HFFc6 (cell line): ENCODE measurements around the gene PTGES. TPM values are rescaled to one million over a fixed set of nuclear protein-coding genes. Genes with fewer than 3 reads are reported as not detected.
"Not testable (repeated sequence)": the region's sequence is repeated elsewhere in the genome, so short reads cannot be mapped to it uniquely, and the experiment has no call there.

ENCODE experiments used
- DNase-seq: peaks from one replicate; pipeline ENCODE4 v3.0.0-alpha.2; 2018
- H3K27ac Mint-ChIP-seq: 2 replicates; pipeline ENCODE4 v1.8.0; 2020; ENCODE audit warnings: mild to moderate bottlenecking, mixed read lengths
- H3K27me3 Mint-ChIP-seq: 2 replicates; pipeline ENCODE4 v1.8.0; 2021; ENCODE audit warnings: mild to moderate bottlenecking, moderate library complexity, mixed read lengths; ENCODE audit not compliant: insufficient read depth
- H3K36me3 Mint-ChIP-seq: 2 replicates; pipeline ENCODE4 v1.8.0; 2021; ENCODE audit warnings: low read depth, mixed read lengths
- H3K4me1 Mint-ChIP-seq: 2 replicates; pipeline ENCODE4 v1.8.0; 2020; ENCODE audit warnings: low read depth, mixed read lengths
- H3K4me3 Mint-ChIP-seq: 2 replicates; pipeline ENCODE4 v1.8.0; 2020; ENCODE audit warnings: mild to moderate bottlenecking, moderate library complexity, mixed read lengths
- H3K9me3 Mint-ChIP-seq: 2 replicates; pipeline ENCODE4 v1.8.0; 2020; ENCODE audit warnings: mild to moderate bottlenecking, mixed read lengths
- CTCF ChIP-seq: fragments of 200-600 bp; sonication (generic); IDR thresholded peaks from 2 replicates; pipeline ENCODE4 v1.5.0; 2021; ENCODE audit warnings: antibody characterized with exemption, mild to moderate bottlenecking
- total RNA-seq, 6 experiments: library from RNA; stranded (reverse); fragmentation: NEBNext Ultra II Directional; extraction: Animal tissue kit (Norgen Biotek cat#: 25700); gene quantifications; 2 replicates in 1 of 6; 3 replicates in 5 of 6; pipeline ENCODE4 v1.2.3, GENCODE V29; 2021

Gene PTGES
- total RNA-seq, 6 experiments from 2014 or later = 11.3 to 29.6 (median 26.0) TPM

- no peak overlapping the region for H3K4me3 Mint-ChIP-seq
- no peaks in the 10 kb centered on the region for H3K36me3 Mint-ChIP-seq
- peaks cover 1% of the 10 kb centered on the region; the same call in 1 of the 2 replicates for H3K27me3 Mint-ChIP-seq
- DNase-seq = no peak
- TF ChIP-seq CTCF = no peak
- peaks cover 41% of the 10 kb centered on the region for H3K4me1 Mint-ChIP-seq
- H3K27ac Mint-ChIP-seq = no peak overlapping the region
- H3K9me3 Mint-ChIP-seq = no peaks in the 10 kb centered on the region
Measured at GRCh38 chr9:129779560-129780190, 26.8 kb upstream of the PTGES start.

DNA sequence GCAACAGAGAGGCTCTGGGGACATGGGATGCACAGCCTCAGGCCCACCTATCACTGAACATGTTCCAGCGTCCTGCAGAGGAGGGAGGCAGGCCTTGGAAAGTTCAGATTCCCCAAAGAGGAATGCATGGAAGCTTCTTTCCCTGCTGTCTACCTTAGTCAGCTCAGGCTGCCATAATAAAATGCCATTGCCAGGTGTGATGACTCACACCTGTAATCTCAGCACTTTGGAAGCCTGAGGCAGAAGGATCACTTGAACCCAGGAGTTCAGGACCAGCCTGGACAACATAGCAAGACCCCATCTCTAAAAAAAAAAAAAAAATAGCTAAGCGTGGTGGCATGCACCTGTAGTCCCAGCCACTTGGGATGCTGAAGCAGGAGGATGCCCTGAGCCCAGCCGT, 25.6 kb upstream of the PTGES start:
- Mint-ChIP-seq H3K4me3 (no peak overlapping the region), H3K36me3 (no peaks in the 10 kb centered on the region), H3K27ac (no peak overlapping the region), H3K4me1 (peaks cover 45% of the 10 kb centered on the region), H3K9me3 (no peaks in the 10 kb centered on the region), H3K27me3 (peaks cover 1% of the 10 kb centered on the region; the same call in 1 of the 2 replicates)
- no peak for TF ChIP-seq CTCF
- no peak for DNase-seq

GRCh38 chr9:129777769-129778130, 24.9 kb upstream of the PTGES start:
- DNase-seq = no peak
- TF ChIP-seq CTCF = no peak
- no peaks in the 10 kb centered on the region for H3K36me3 Mint-ChIP-seq
- peak overlapping the region; percentile 80 for H3K27ac Mint-ChIP-seq
- H3K9me3 Mint-ChIP-seq = no peaks in the 10 kb centered on the region
- H3K27me3 Mint-ChIP-seq = peaks cover 1% of the 10 kb centered on the region; the same call in 1 of the 2 replicates
- peaks cover 48% of the 10 kb centered on the region for H3K4me1 Mint-ChIP-seq
- H3K4me3 Mint-ChIP-seq = peak overlapping the region; percentile 63

DNA sequence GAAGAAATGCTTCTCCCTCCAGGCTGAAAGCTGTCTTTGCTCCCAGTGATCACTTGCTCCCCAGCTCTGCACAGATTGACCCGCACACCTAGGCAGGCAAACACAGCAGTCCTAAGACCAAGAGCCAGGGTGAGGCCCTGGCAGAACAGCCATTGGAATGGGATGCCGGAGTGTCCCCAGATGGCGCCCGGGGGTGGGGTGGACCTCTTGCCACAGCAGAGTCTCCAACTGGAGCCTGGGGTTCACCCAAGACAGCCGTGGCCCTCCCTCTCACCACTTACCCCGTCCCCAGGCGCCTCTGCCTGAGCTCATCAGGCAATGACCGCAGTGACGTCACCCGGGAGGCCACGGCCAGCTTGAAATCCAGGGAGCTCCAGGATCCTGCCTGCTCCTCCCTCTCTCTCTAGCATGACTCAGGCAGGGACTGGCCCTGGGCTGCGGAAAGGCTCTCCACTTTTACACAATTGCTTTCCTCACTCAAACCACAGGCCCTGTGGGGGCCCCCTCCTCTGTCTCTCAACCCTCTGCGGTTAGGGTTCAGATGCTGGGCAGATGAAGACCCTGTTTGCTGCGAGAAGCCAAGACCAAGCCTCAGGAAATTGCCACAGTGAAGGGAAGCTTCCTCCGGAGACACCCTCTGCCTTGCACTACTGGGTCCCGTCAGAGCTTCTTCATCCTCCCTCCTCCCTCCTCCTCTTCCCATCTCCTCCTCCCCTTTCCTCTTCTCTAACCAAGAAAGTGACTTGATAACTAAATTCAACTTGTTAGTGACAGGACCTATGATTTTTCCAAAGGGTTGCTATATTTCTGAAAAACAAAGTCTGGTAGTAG, 24.3 kb upstream of the PTGES start:
- no peak for TF ChIP-seq CTCF
- H3K9me3 Mint-ChIP-seq = no peaks in the 10 kb centered on the region
- peaks cover 45% of the 10 kb centered on the region for H3K4me1 Mint-ChIP-seq
- H3K4me3 Mint-ChIP-seq = peak overlapping the region; percentile 63
- DNase-seq = peak; percentile 98
- H3K27me3 Mint-ChIP-seq = peaks cover 1% of the 10 kb centered on the region; the same call in 1 of the 2 replicates
- H3K27ac Mint-ChIP-seq = peak overlapping the region; percentile 80
- no peaks in the 10 kb centered on the region for H3K36me3 Mint-ChIP-seq

DNA sequence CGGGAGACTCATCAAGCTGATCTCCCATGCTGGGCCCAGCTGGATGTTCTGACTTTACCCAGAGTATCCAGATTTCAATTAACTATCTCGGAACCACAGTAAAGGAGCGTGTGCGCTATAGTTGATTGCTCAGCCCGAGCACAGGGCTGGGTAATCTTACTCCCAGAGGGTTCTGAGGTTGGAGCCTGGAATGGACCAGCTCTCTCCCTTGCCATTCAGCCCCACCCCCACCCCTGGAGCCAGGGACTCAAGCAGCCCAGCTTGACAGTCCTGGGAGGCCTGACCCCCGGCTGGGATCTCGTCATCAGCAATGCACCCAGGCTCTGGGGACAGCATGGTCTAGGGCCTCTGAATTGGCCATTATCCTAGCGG, 23.7 kb upstream of the PTGES start:
- Mint-ChIP-seq H3K27ac (peak overlapping the region; percentile 80), H3K9me3 (no peaks in the 10 kb centered on the region), H3K4me1 (peaks cover 40% of the 10 kb centered on the region), H3K36me3 (no peaks in the 10 kb centered on the region), H3K4me3 (peak overlapping the region; percentile 63), H3K27me3 (peaks cover 1% of the 10 kb centered on the region; the same call in 1 of the 2 replicates)
- no peak for TF ChIP-seq CTCF
- DNase-seq = peak; percentile 21

DNA sequence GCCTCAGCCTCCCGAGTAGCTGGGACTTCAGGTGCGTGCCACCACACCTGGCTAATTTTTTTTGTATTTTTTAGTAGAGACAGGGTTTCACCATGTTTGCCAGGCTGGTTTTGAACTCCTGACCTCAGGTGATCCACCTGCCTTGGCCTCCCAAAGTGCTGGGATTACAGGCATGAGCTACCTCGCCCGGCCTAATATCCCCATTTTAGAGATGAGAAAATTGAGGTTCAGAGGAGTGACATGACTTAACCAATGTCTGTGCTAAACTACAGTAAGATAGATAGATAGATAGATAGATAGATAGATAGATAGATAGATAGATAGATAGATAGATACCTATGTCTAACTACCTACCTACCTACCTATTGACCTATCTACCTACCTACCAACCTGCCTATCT, 23.3 kb upstream of the PTGES start:
- H3K4me3 Mint-ChIP-seq, H3K27me3 Mint-ChIP-seq, H3K36me3 Mint-ChIP-seq, DNase-seq, H3K9me3 Mint-ChIP-seq: not testable (repeated sequence)
- Mint-ChIP-seq H3K4me1 (peaks cover 40% of the 10 kb centered on the region), H3K27ac (peak overlapping the region; percentile 80)
